SW480 (cell line): ENCODE data around the gene ZNF621.
"Not testable (repeated sequence)": the region's sequence is repeated elsewhere in the genome, so short reads cannot be mapped to it uniquely, and the experiment has no call there.

ENCODE experiments used
- DNase-seq: peaks from one replicate; pipeline ENCODE4 v3.0.0-alpha.2; 2016; ENCODE audit warnings: low spot score

Gene ZNF621

DNA sequence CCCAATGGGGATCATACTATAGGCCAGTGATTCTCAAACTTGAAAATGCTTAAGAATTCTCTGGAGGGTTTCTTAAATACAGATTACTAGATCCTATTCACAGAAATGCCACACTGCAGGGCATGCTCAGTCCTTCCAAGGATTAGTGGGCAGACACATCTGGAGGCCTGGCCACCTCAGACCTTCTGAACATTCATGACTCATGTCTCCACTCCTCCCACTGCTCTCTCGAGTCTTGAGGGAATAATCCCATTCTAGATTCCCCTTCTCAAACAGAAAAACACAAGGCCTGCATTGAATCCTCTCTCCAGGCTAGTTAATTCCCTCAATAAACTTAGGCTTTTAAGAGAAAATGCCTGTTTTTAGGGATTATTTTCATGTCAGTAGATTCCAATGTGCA is 22.1 kb downstream of the ZNF621 start:
- no peak for DNase-seq

DNA sequence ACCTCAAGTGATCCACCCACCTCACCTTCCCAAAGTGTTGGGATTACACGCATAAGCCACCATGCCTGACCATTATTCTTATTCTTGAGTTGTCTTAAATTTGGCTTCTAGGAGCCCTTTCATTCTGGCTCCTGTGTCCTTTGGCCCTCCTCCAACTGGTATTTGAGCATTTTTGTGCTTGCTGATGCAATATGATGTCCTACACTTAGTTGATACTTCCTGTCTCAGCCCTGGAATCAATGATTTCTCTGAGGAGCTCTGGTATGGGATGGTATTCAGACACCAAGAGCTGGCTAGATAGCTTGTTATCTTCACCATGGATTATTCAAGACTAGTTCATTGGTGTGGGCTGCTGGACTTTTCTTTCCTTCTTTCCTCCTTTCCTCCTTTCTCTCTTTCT is 25.4 kb downstream of the ZNF621 start:
- no peak for DNase-seq

DNA sequence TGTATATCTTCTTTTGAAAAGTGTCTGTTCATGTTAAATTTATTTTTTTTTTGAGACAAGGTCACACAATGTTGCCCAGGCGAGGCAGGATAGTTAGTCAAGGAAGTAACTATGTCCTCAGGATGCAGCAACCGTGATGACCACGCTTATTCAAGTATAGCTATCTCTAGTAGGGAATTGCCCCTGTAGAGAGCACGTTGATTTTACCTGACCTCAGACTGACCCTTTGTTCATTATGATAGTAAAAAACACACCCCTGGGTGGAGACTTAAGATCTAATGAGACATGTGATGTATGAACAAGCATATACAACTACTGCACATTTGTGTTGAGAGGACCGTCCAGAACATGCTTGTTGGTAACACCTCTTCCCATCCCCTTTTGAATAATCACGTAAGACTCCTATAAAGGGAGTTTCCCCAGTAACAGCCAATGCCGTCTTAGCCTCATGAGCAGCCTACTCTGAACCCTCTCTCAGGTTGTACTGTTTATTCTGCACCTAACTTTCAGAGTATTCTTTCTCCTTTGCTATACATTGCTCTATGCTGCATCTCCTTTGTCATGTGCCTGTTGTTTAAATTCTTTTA is 32.9 kb downstream of the ZNF621 start:
- no peak for DNase-seq

DNA sequence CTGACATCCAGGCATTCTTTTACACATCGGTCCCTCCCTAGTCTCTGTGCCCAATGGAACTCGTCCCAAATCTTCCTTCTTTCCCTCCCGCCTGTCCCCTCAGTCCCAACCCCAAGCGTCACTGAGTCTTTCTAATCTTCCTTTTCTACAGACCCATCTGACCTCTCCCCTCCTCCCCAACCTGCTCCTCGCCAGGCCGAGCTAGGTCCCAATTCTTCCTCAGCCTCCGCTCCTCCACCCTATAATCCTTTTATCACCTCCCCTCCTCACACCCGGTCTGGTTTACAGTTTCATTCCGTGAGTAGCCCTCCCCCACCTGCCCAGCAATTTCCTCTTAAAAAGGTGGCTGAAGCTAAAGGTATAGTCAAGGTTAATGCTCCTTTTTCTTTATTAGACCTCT is 37.7 kb downstream of the ZNF621 start:
- not testable (repeated sequence) for DNase-seq

DNA sequence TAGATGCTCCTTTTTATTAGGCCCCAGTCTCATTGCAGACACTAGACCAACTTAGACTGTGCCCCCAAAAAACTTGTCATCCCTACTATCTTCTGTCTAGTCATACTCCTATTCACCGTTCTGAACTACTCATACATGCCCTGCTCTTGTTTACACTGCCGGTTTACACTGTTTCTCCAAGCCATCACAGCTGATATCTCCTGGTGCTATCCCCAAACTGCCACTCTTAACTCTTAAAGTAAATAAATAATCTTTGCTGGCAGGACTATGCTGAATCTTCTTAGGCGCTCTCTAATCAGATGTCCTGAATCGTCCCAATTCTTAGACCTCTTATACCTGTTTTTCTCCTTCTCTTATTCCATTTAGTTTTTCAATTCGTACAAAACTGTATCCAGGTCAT is 40.9 kb downstream of the ZNF621 start:
- not testable (repeated sequence) for DNase-seq

DNA sequence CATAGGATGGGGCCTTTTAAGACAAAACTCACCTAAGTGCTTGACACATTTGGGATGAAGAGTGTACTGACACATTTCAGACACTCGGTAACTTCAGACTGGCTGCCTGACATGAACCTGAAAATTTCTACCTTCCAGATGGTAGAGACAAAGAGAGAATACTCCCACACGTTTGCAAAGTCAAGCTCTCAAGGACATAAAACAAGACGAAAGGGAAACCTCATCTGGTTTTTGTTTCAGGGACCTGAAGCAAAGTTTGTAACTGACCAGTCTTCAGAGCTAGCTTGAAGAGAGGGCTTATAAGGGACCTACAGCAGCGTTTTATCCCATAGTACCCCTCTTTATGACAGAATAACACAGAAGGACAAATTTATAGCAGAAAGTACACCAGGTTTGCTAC is 41.9 kb downstream of the ZNF621 start:
- no peak for DNase-seq

DNA sequence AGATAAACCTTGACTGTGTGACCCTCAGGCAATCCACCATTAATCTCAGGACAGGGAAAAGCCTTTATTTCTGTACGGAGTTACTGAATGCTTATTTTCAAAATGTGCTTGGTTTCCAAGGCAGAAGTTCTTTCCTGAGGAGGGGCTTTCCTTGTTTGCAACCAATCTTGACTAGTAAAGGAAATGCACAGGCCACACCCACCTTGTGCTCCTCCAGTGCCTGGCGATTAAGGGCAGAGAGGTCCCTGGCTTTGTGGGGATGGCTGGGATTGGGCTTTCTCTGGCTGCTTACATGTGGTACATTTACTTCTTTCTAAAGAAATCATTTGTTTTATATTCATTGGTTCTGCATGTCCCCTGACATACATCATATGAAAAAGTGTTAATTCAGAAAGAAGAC is 47.8 kb downstream of the ZNF621 start:
- no peak for DNase-seq

DNA sequence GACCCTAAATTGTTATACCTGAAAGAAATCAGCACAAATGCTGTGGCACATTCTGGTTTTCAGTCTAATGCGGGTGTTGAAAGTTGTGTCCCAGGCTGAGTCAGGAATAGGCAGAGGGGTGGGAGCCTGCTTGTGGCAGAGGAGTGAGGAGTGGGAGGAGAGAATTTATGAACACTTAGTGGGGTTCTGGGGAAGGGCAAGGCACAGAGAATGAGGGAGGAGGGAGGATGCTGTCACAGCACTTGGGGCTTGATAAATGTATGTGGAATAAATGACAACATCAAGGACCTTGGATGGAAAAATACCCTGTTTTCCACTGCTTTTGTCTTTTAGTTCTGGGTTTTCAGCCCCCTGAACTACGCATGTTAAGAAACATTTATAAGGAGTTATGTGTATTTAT is 49.3 kb downstream of the ZNF621 start:
- DNase-seq: no peak

DNA sequence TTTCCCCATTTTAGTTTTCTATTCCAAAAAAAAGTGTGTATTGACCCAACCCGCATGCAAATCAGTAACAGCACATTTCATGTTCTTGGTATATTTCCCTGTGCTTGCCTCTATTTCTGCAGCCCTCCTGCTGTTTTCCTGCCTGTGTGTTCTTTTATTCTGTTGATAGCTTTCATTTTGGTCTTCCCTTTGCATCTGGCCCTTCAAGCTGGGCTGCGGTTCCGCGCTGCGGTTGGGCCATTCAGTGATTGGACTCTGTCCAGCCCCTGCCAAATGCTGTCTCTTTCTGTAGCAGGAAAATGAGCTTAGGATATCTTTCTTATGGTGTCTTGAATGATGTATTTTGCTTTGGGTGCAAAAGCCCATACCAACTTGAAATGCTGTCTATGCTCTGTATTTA is 49.9 kb downstream of the ZNF621 start:
- no peak for DNase-seq

DNA sequence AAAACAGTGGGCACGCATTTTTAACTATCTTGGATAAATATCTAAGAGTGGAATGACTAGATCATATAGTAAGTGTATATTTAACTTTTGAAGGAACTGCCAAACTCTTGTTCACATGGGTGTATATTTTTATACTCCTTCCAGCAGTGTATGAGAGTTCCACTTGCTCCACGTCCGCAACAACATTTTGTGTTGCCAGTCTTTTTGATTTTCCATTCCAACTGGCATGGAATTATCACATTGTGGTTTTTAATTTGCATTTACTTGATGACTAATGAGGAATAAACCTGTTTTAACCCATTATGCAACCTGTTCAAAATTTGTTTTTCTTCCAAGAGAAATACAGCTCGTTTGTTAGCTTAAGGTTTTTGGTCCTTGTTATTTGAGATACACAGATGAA is 51.6 kb downstream of the ZNF621 start:
- no peak for DNase-seq

DNA sequence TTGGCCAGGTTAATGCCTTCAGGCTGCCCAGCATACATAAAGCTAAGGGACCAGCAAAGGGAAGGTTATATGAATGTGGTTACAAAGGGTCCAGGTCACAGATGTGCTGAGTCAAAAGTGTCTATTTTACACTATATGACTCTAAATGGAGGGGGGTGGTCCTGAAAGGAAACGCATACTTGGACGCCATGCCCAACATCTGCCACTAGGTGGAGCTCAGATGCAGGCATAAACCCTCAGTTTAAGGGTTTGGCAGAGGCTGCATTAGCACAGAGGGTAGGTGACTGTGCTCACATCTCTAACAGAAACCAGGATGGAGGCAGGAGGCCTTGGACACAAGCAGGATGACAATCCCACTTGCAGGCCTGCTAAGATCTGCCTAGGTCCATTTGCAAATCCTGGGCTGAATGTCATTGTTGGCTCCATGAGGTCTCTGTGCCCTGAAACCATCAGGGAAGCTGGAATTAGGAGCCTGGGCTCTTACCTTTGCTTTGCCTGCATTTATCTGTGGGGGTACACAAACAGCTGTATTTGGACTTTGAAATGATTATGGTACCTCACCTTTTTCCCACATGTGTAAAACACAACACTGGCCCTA is 55.8 kb downstream of the ZNF621 start:
- peak; percentile 66 for DNase-seq

DNA sequence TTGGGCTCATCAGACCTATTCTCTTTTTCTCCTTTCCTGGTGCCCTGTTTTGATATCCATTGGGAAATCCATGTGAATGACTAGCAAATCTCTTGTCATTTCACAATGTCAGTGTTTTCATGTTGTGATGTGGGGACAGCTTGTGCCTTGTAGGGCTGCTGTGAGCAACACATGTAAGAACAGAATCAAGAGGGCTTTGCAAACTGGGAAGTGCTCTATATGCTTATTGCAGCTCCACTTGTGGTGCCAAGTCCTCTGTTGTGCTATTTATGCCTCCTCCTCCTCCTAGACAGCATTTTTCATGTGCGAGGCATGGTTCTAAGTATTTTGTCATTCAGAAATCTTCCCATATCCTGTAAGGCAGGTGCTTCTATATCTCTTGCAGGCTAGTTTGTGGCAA is 56.4 kb downstream of the ZNF621 start:
- no peak for DNase-seq

DNA sequence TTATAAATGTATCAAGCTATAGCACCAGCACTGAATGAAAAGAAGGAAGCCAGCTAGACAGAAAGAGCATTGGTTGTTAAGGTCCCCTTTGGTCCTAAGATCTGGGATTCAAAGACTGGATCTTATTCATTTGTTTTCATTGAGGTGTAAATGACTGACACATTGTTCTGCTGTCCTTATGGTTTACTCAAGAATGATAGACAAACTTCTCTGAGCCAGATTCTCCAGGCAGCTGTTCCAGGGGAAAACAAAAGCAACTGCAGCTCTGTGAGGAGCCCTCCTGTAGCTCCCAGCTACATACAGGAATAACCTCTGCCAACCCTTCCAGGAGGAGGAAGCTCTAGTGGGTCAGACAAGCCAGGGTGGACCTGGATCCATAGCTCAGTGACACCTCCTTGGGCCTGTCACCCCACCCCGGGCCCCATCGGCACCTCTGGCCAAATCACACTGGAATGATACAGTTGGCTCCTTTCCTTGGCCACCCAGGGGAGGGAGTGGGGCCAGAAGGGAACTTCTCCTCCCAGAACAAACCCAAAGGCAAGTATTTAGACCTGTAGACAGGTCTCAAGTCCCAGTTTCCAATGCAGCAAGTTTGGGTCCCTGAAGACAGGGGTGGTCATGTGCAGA is 57.8 kb downstream of the ZNF621 start:
- DNase-seq: no peak

DNA sequence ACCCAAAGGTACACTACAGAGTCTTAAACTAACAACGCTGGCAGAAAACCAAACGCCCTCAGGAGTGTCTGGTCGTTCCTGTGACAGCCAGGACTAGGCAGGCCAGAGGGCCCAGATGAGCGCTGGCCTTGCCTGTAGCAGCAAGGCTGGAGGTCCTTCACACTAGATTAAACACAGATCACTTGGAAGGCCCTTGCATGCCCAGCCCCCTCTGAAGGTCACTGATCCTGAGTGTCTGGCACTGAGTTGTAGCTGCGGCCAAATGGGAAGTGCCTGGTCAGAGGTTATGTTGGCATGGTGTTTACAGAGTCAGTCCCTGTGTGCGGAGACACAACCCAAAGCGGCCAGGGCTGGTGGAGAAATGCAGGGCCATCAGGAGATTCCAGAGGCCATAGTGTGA is 58.9 kb downstream of the ZNF621 start:
- no peak for DNase-seq

DNA sequence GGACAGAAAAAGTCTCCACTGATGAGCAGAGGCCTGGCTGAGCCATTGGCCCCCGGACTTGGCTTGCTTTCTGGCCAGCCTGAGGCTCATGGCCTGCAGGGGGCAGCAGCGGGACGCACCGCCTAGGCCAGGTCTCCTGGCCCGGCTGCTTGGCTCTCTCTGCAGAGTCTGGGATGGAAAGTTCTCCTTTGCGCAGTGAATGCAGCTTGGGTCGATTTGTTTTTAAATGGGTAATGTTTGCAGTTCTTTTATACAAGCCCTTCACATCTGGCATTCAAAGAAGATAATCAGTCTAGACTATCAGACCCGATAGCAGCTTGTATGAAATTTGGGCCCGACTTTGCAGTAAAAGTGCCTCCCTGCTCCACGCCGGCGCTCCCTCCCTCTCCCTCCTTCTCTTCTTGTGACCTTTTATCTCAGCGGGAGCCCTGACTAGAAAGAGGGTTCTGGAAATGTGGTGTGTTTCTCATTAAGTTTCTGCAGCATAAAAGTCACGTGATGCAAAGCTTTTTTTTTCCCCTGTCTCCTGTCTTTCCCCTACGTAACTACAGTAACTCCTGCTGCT is 59.9 kb downstream of the ZNF621 start:
- peak; percentile 63 for DNase-seq

DNA sequence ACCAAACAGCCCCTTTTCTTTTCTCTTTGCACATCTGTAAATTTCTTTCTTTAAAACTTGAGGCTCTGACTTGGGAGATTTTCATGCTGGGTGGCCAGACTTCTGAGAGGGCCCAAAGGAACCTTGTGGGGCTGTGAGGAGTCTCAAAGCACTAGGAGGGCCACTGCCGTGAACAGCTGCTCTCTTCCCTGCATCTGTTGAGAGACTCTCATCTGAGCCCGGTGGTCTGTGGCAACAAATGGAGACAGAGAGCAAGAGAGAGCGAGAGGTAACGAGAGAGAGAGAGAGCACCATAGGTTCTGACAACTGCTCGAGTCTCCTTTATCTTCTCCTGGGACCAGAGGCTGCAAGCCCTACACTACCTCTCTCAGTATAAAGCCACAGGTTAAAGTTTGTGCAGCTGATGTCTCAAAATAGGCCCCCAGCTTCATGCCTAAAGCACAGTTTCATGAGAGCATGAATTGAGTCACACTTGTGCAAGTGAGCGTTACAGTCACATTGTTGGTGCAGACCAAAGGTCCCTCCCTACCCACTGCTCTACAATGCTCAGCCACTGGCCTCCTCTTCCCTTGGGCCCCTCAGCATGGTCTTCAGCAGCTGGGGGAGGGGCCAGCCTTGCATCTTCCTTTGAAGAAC is 60.7 kb downstream of the ZNF621 start:
- DNase-seq: no peak

DNA sequence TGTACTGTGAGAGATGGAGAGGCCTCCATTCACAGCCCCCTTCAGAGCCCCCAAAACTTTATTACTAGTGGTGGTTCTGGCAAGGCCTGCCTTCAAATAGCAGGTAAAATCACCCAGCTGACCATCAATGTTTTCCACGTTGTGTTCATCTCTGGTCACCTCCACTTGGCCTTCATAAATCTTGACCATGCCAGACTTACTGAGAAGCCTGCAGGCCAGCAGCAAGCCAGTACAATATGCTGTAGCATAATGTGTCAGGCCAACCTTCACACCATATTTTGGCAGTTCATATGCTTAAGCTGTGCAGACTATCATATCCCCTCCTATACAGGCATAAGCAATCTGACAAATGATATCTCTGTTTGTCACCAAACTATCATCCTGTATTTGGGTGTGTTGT is 62.1 kb downstream of the ZNF621 start:
- DNase-seq: no peak

DNA sequence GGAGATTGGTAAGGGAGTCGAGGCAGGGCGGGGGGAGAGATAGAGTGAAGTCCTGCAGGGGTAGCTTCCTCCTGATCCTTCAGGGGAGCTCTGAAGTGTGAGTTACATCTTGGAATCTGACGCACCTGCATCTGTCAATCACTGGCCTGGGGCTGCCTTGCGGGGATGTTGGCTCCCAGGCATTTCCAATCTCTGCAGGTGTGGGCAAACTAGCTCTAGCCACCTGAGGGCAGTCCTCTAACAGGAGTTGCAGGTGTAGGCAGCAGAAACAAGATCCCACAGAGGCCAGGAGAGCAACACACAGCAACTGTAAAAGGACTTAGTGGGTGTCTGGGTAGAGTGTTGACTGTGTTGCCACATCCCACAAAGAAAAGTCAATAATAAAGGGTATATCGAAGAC is 63.6 kb downstream of the ZNF621 start:
- peak; percentile 72 for DNase-seq
